Stimulated activated CD8-positive, alpha-beta memory T cell treated with anti-CD3 and anti-CD28 coated beads, Interleukin-4, amount 100 ng/mL, for 1 hour (primary cell): Measurements from ENCODE around the gene POLA2.
"Not testable (repeated sequence)": the region's sequence is repeated elsewhere in the genome, so short reads cannot be mapped to it uniquely, and the experiment has no call there.

Experiments used
- DNase-seq, 2 donors: peaks; one replicate each; pipeline ENCODE4 v3.0.0-alpha.2; 2020; ENCODE audit warnings: low read depth in 2 of 2, low spot score in 1 of 2

POLA2 gene, protein sequence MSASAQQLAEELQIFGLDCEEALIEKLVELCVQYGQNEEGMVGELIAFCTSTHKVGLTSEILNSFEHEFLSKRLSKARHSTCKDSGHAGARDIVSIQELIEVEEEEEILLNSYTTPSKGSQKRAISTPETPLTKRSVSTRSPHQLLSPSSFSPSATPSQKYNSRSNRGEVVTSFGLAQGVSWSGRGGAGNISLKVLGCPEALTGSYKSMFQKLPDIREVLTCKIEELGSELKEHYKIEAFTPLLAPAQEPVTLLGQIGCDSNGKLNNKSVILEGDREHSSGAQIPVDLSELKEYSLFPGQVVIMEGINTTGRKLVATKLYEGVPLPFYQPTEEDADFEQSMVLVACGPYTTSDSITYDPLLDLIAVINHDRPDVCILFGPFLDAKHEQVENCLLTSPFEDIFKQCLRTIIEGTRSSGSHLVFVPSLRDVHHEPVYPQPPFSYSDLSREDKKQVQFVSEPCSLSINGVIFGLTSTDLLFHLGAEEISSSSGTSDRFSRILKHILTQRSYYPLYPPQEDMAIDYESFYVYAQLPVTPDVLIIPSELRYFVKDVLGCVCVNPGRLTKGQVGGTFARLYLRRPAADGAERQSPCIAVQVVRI

GRCh38 chr11:65261591-65262380, at the start of gene POLA2:
POLA2 (plus strand) TSS chr11:65261962; CDS start chr11:65262293, 331 bp downstream.
- peak; percentile 89 to 93 for DNase-seq

DNA sequence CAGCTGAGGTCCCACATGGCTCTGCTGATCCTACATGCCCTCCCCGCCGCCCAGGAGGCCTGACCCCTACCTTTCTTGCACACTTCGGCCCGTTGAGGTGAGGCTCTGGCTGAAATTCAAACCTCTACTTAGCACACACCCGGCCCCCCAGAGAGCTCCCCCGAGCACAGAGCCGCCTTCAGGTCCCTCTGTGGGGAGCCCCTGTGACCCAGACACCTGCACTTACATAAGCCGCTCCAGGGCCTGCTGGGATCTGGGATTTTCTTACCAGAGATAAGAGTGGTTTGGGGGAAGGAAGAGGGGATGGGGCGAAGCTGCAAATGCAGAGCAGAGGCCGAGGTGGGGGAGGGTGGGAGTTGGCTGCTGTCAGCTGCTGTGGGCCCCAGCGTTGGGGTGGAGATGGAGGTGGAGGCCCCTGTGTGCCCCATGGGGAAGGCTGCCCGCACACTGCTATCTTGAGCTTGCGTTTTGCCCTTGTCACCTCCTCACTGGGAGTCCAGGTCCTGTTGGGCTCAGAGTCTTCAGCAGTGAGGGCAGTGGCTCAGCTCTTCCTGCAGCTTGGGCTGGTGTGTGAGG, 49.4 kb upstream of the POLA2 start:
- no peak for DNase-seq

DNA sequence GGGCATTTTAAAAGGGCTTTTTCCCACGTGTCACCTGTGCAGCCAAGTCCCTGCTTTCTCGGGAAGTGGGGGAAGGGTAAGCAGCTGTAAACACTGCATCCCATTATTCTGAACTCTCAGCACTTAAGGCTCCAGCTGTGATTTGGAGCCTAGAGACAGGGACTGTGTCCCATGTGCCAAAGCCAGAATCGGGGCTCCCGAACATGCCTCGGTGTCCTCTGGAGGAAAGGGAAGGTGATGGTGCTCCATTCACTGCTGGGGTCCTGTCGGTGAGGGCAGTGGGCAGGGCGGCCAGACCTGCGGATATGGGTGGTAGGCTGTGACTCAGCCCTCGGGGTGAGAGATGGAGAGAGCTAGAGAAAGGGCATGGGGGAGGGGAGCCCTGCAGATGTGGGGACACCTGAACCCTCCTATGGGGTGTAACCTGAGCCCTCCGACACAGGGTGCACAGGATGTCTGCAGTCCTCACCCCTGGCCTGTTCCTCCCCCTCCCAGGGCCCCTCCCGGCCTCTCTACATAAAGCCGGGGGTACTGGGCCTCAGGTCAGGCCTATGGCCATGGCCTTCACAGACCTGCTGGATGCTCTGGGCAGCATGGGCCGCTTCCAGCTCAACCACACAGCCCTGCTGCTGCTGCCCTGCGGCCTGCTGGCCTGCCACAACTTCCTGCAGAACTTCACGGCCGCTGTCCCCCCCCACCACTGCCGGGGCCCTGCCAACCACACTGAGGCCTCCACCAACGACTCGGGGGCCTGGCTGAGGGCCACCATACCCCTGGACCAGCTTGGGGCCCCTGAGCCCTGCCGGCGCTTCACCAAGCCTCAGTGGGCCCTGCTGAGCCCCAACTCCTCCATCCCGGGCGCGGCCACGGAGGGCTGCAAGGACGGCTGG, 48.2 kb upstream of the POLA2 start:
- no peak for DNase-seq

GRCh38 chr11:65214212-65214845, 47.4 kb upstream of the POLA2 start:
- DNase-seq: no peak

GRCh38 chr11:65215441-65216076, 46.2 kb upstream of the POLA2 start:
- no peak for DNase-seq

- DNase-seq: no peak
These were observed 44.9 kb upstream of the POLA2 start for GRCh38 chr11:65216830-65217229.

DNA sequence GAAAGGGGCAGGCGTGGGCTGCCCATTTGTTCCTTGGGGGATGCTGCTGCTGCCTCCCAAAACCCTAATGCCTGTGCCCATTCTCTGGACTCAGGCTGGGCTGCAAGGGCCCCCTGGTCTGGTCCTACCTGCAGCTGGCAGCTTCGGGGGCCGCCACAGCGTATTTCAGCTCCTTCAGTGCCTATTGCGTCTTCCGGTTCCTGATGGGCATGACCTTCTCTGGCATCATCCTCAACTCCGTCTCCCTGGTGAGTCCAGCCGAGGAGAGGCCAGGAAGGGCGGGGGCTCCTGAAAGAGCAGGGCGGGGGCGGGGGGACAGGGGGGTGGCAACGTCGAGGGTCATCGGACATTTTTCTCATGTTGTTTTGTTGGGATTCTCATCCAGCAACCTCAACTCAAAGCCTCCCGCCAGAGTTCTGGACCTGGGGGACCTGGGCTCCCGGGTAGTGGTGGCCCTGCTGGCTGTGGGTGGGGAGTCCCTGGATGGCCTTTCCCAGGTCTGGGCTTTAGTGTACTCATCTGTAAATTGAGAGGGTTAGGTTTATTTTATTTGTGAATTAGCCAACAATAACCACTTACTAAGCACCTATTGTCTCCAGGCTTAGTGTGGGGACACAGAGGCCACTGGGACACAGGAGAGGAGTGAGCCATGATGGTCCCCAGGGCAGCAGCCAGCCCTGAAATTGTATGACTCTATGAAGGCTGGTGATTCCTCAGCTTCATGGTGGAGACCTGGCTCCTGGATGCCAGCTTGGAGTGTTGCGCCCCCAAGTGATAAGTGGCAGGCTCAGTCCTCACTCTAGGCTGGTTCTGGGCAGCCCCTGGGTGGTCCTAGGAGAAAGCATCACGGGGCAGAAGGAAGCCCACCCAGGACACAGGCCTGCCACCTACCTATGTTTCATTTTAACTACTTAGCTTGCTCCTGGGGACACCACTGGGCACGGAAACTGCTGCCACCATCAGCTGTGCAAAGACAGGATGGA, 44.0 kb upstream of the POLA2 start:
- DNase-seq: no peak

GRCh38 chr11:65218446-65218845, 43.3 kb upstream of the POLA2 start:
- no peak for DNase-seq

GRCh38 chr11:65219930-65220213, 41.9 kb upstream of the POLA2 start:
- DNase-seq: no peak

- no peak for DNase-seq
These were observed 40.7 kb upstream of the POLA2 start for GRCh38 chr11:65221026-65221425.

DNA sequence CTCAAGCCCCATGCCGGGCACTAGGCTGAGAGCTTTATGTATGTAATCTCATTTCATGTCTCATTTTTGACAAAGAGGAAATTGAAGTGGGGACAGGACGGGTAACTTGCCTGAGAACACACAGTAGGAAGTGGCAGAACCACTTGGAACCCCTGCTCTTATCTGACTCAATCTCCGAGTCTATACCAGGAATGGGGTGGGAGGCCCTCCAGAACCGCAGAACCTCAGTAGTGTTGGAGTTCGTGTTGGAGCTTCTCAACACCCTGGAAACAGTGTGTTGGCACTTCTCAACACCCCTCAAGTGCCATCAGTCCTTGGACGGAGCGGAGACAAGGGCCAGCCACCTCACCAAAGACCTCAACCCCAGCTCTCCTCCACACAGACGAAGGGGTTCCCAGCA, 38.8 kb upstream of the POLA2 start:
- DNase-seq: no peak

DNA sequence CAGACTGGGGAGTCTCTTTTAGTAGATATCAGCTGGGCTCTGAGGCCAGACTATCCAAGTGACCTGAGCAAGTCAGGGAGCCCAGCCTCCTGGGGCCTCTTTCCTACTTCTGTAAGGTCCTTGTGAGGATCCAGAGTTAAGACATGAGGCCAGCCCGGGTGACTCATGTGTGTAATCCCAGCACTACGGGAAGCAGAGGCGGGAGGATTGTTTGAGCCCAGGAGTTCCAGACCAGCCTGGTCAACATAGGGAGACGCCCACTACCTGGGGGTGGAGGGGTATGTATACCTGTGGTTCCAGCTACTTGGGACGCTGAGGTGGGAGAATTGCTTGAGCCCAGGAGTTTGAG, 36.9 kb upstream of the POLA2 start:
- no peak for DNase-seq

DNA sequence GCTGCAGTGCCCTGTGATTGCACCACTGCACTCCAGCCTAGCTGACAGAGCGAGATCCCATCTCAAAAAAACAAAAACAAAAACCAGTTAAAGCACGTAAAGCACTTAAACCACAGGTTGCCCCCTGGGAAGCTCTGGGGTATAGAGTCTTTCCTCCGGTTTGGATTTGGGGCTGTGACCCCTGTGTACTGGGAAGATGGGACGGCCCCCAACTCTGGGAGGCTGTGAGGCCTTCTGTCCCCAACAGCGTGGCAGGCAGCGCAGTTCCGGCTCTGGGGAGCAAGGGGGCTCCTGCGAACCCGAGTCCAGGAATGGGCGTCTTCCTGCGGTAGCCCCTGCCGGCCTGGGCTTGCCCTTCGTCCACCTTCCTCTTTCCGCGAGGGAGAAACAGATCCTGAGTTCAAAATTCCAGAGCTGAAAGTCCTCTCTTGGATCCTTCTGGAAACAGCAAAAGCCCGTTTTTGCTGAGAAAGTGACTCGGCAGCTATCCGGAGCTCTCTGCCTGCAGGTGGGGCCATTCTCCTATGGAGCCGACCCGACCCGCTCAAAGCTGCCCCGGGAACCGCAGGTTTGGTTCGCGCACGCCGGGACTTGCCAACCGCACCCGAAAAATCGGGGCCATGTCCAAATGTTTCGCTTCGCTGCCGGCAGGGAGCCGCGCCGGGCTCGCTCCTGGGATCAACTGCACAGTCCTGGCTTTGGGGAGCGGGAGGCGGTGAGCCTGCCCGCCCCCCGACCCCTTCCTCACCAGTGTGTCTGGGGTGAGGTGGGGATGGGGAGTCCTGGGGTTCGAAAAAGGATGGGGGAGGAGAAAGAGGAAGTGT, 36.3 kb upstream of the POLA2 start:
- peak in 1 of 2 donors; percentile 29 for DNase-seq

GRCh38 chr11:65226103-65226442, 35.7 kb upstream of the POLA2 start:
- no peak for DNase-seq

- no peak for DNase-seq
These were observed 33.9 kb upstream of the POLA2 start for GRCh38 chr11:65227879-65228278.

DNA sequence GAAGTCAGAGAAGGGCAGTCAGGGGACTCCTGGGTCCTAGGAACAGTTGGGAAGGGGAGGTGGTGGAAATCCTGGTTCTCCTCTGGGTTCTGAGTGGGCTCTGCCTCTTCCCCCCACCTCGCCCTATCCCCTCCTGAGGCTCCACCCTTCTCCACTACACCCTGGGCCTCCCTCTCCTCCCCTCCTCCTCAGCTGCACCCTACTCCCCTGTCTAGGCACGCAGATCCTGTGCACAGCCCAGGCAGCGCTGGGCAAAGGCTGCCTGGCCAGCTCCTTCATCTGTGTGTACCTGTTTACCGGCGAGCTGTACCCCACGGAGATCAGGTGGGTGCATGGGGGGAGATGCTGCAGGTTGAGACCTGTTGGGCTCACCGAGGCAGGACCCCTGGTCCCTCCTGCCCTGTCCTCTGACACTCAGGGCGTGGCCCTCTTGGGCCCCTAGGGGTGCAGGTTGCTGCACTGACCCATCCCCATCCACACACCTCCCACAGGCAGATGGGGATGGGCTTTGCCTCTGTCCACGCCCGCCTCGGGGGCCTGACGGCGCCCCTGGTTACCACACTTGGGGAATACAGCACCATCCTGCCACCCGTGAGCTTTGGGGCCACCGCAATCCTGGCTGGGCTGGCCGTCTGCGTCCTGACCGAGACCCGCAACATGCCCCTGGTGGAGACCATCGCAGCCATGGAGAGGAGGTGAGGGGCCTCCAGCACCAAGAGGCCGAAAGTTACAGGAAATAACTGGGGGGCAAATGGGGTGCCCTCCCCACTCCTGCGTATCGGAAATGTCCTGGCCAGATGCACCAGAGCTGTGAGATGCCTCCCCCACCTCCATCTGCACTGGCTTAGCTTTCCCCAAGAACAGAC, 25.3 kb upstream of the POLA2 start:
- no peak for DNase-seq

- DNase-seq: not testable (repeated sequence)
These were observed 23.5 kb upstream of the POLA2 start for GRCh38 chr11:65238302-65238701.
